Natural killer cell (primary cell): Measurements from ENCODE around the gene ATF5. TPM values are rescaled to one million over a fixed set of nuclear protein-coding genes. Genes with fewer than 3 reads are reported as not detected.
"Not testable (repeated sequence)": the region's sequence is repeated elsewhere in the genome, so short reads cannot be mapped to it uniquely, and the experiment has no call there.

Experiments
- ATAC-seq, 3 donors: fragments of 150-1000 bp in 2 of 3; fragments of 200-7000 bp in 1 of 3; cut with Tn5 transposase; 1 replicate in 1 of 3; 2 replicates in 2 of 3; pipeline ENCODE4 v1.10.0; 2021; ENCODE audit warnings: mild to moderate bottlenecking in 2 of 3, moderate library complexity in 2 of 3
- DNase-seq, 2 donors: peaks; one replicate each; pipeline versions ENCODE4 v3.0.0 to v3.0.0-alpha.2; 2013 to 2021; ENCODE audit warnings: mixed read lengths in 1 of 2
- H3K27ac ChIP-seq: one replicate; pipeline ENCODE4 v1.5.1; 2013; ENCODE audit warnings: mild to moderate bottlenecking, low read length
- H3K27me3 ChIP-seq: one replicate; pipeline ENCODE4 v1.6.1; 2013; ENCODE audit warnings: low read length; ENCODE audit not compliant: control insufficient read depth, insufficient read depth
- H3K36me3 ChIP-seq: one replicate; pipeline ENCODE4 v1.6.1; 2013; ENCODE audit warnings: low read length; ENCODE audit not compliant: control insufficient read depth, insufficient read depth
- H3K4me1 ChIP-seq: one replicate; pipeline ENCODE4 v1.6.1; 2013; ENCODE audit warnings: low read length; ENCODE audit not compliant: control insufficient read depth, insufficient read depth
- H3K4me3 ChIP-seq: one replicate; pipeline ENCODE4 v1.5.1; 2013; ENCODE audit warnings: low read length
- H3K9me3 ChIP-seq: one replicate; pipeline ENCODE4 v1.6.1; 2013; ENCODE audit warnings: low read length; ENCODE audit not compliant: control insufficient read depth, insufficient read depth
- H3K27ac Mint-ChIP-seq, 2 donors: one replicate each; pipeline ENCODE4 v1.8.0; 2022; ENCODE audit warnings: mild to moderate bottlenecking in 2 of 2, mixed read lengths in 2 of 2, moderate library complexity in 1 of 2
- H3K27me3 Mint-ChIP-seq, 2 donors: one replicate each; pipeline ENCODE4 v1.8.0; 2022; ENCODE audit warnings: low read depth in 2 of 2, mixed read lengths in 2 of 2
- H3K36me3 Mint-ChIP-seq: one replicate; pipeline ENCODE4 v1.8.0; 2022; ENCODE audit warnings: mixed read lengths
- H3K4me1 Mint-ChIP-seq, 2 donors: one replicate each; pipeline ENCODE4 v1.8.0; 2022; ENCODE audit warnings: mixed read lengths in 2 of 2
- H3K4me3 Mint-ChIP-seq: one replicate; pipeline ENCODE4 v1.8.0; 2022; ENCODE audit warnings: mild to moderate bottlenecking, moderate library complexity, mixed read lengths
- H3K9me3 Mint-ChIP-seq, 2 donors: one replicate each; pipeline ENCODE4 v1.8.0; 2022; ENCODE audit warnings: mixed read lengths in 2 of 2
- WGBS: methylation state at CpG from one replicate; pipeline ENCODE4 v1.1.7; 2013; ENCODE audit warnings: missing lambda C conversion rate; ENCODE audit not compliant: insufficient coverage; 5-methylcytosine and 5-hydroxymethylcytosine counted together
- intact Hi-C: fragments of 100-400 bp; cut with micrococcal nuclease; formaldehyde crosslinking; loops from one replicate; pipeline ENCODE4 v1.14.2; 2022
- total RNA-seq, 4 donors: library from RNA; stranded (reverse); fragments of 120-200 nt in 1 of 4; gene quantifications; one replicate each; pipeline versions ENCODE4 v1.2.3 to v1.2.4, GENCODE V29; 2013 to 2022
- TF ChIP-seq, protein P1 (sequence below): fragments of 200-600 bp; IDR thresholded peaks from one replicate; pipeline ENCODE4 v1.8.0; 2022; ENCODE audit warnings: antibody characterized with exemption

Gene ATF5
- total RNA-seq, 3 donors from 2014 or later (not counting 1 experiment from before 2014, with no cell fraction given) = 11.7 to 15.4 (median 14.2) TPM

DNA sequence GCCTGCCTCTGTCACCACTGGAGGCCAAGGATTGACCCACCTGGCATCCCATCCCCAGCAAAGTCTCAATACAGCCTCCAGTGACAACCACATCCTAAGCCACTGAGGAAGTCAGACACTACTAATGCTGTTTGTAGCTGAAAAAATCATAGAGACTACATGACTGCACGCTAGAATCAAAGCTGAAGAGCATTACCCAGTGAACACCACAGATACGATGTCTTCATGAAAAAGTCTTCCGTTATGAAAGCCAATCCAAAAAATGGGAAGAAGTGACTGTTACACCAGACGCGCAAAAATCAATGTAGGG lies 11.4 kb downstream of the ATF5 start:
- WGBS = 83% methylated on average over 5 of the region's 5 CpGs
- H3K27me3 ChIP-seq = no peaks in the 10 kb centered on the region
- Mint-ChIP-seq H3K27me3 (peaks cover 16 to 17% of the 10 kb centered on the region in 2 donors), H3K4me1 (peaks cover 10 to 11% of the 10 kb centered on the region in 2 donors), H3K4me3 (no peak overlapping the region), H3K9me3 (no peaks in the 10 kb centered on the region), H3K27ac (no peak overlapping the region), H3K36me3 (no peaks in the 10 kb centered on the region)
- intact Hi-C loops = no loop called here
- ATAC-seq (no peak), DNase-seq (no peak)
- H3K4me1 ChIP-seq = peaks cover 8% of the 10 kb centered on the region
- TF ChIP-seq, protein P1, sequence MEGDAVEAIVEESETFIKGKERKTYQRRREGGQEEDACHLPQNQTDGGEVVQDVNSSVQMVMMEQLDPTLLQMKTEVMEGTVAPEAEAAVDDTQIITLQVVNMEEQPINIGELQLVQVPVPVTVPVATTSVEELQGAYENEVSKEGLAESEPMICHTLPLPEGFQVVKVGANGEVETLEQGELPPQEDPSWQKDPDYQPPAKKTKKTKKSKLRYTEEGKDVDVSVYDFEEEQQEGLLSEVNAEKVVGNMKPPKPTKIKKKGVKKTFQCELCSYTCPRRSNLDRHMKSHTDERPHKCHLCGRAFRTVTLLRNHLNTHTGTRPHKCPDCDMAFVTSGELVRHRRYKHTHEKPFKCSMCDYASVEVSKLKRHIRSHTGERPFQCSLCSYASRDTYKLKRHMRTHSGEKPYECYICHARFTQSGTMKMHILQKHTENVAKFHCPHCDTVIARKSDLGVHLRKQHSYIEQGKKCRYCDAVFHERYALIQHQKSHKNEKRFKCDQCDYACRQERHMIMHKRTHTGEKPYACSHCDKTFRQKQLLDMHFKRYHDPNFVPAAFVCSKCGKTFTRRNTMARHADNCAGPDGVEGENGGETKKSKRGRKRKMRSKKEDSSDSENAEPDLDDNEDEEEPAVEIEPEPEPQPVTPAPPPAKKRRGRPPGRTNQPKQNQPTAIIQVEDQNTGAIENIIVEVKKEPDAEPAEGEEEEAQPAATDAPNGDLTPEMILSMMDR = no peak
- H3K9me3 ChIP-seq = no peaks in the 10 kb centered on the region
- H3K4me3 ChIP-seq = no peak overlapping the region
- H3K27ac ChIP-seq = no peak overlapping the region
- H3K36me3 ChIP-seq = no peaks in the 10 kb centered on the region

DNA sequence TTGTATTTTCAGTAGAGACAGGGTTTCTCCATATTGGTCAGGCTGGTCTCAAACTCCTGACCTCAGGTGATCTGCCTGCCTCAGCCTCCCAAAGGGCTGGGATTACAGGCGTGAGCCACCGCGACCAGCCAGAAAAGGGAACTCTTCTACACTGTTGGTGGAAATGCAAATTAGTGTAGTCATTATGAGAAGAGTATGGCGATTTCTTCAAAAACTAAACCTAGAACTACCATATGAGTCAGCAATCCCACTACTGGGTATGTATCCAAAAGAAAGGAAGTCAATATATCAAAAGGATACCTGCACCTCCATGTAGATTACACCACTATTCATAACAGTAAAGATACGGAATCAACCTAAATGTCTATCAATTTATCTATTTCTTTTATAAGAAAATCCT lies 15.6 kb downstream of the ATF5 start:
- H3K36me3 ChIP-seq, ATAC-seq, H3K9me3 ChIP-seq, H3K27ac ChIP-seq, H3K9me3 Mint-ChIP-seq, DNase-seq, H3K36me3 Mint-ChIP-seq, H3K4me3 Mint-ChIP-seq, H3K4me1 ChIP-seq, H3K27me3 ChIP-seq, H3K27ac Mint-ChIP-seq, intact Hi-C loops, H3K4me3 ChIP-seq: not testable (repeated sequence)
- Mint-ChIP-seq H3K27me3 (peaks cover 17 to 19% of the 10 kb centered on the region in 2 donors), H3K4me1 (peaks cover 10 to 11% of the 10 kb centered on the region in 2 donors)
- WGBS = 56% methylated on average over 2 of the region's 5 CpGs

DNA sequence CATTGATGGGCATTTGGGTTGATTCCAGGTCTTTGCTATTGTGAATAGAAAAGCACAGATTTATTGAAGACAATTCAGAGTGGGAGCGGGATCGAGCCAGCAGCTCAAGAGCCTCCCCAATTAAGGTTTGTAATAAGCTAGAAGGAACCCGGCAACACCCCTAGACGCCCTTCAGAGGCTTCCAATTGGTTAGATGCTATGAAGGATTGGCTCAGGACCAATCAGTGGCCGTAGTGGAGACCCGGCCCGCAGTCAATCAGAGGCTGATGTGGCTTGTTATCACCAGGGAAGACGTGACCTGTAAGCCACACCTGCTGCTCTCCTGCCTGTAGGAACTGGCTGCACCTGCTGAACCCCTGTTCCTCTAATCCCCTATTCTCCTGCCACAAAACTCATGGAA lies 17.4 kb downstream of the ATF5 start:
- DNase-seq (no peak), ATAC-seq (no peak)
- H3K27ac Mint-ChIP-seq = no peak overlapping the region
- TF ChIP-seq, protein P1 = no peak
- no peaks in the 10 kb centered on the region for H3K36me3 Mint-ChIP-seq
- no peaks in the 10 kb centered on the region for H3K4me1 Mint-ChIP-seq
- WGBS = 93% methylated on average over 8 of the region's 8 CpGs
- peaks cover 10 to 25% of the 10 kb centered on the region in 2 donors for H3K27me3 Mint-ChIP-seq
- no peaks in the 10 kb centered on the region for H3K27me3 ChIP-seq
- intact Hi-C loops = no loop called here
- no peak overlapping the region for H3K4me3 Mint-ChIP-seq
- no peaks in the 10 kb centered on the region for H3K9me3 Mint-ChIP-seq
- H3K4me1 ChIP-seq = no peaks in the 10 kb centered on the region
- no peaks in the 10 kb centered on the region for H3K36me3 ChIP-seq
- no peak overlapping the region for H3K4me3 ChIP-seq
- H3K9me3 ChIP-seq = no peaks in the 10 kb centered on the region
- H3K27ac ChIP-seq = no peak overlapping the region

DNA sequence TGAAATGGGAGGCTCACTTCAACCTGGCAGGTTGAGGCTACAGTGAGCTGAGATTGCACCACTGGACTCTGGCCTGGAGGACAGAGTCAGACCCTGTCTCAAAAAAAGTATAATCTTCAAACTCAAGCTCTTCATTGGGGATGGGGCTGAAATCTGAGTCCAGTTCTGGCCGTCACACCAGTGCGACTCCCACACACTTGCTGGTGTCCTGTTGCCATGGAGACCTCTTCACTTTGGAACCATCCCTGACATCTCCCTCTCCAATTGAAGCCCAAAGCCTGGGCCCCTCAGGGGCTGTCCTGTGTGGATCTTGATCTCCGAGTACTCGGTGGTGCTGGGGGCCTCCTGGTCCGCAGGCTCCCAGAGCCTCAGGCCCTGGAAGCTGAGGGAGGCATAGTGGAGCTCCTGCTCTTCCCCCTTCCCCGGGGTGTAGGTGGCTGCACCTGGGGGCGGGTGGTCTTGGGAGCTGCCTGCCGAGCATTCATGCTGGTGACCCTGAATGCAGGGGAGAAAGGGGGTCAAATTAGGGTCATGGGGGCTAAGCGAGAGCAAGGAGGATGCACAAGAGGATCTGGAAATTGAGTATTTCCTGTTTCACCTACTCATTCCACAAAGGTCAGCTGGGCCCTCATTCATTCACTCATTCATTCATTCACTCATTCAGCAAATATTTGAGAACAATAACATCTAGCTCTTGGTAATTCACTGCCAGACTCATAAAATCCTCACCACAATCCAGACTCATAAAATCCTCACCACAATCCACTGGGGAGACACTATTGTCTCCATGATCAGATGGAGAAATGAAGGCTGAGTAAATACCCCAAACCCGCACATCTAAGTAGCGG lies 21.0 kb downstream of the ATF5 start:
- Histone ChIP-seq H3K4me3 (no peak overlapping the region), H3K36me3 (no peaks in the 10 kb centered on the region), H3K27me3 (no peaks in the 10 kb centered on the region), H3K4me1 (no peaks in the 10 kb centered on the region), H3K9me3 (no peaks in the 10 kb centered on the region), H3K27ac (no peak overlapping the region)
- intact Hi-C loops = no loop called here
- peaks cover 28 to 30% of the 10 kb centered on the region in 2 donors for H3K27me3 Mint-ChIP-seq
- peaks cover 9 to 12% of the 10 kb centered on the region in 2 donors for H3K4me1 Mint-ChIP-seq
- no peak for DNase-seq
- ATAC-seq = no peak
- H3K9me3 Mint-ChIP-seq = no peaks in the 10 kb centered on the region
- TF ChIP-seq, protein P1 = no peak
- H3K36me3 Mint-ChIP-seq = no peaks in the 10 kb centered on the region
- H3K27ac Mint-ChIP-seq = no peak overlapping the region
- H3K4me3 Mint-ChIP-seq = no peak overlapping the region
- 90% methylated on average over 11 of the region's 11 CpGs for WGBS
